WTC11 (cell line): Measurements from ENCODE around the gene CDK8. TPM values are rescaled to one million over a fixed set of nuclear protein-coding genes. Genes with fewer than 3 reads are reported as not detected.

Source experiments
- ATAC-seq: fragments of 200-7000 bp; cut with Tn5 transposase; 2 replicates; pipeline ENCODE4 v1.10.0; 2021; ENCODE audit warnings: mild to moderate bottlenecking, moderate library complexity
- CTCF ChIA-PET: fragments of 300-600 bp; sonication (Branson Sonifier 250); formaldehyde crosslinking; loops from one replicate; lab custom pipeline; 2021; ENCODE audit warnings: antibody characterized with exemption; lab: Charles Lee
- POLR2A ChIA-PET: fragments of 350-600 bp; sonication (Branson Sonifier 250); formaldehyde crosslinking; loops from one replicate; lab custom pipeline; 2021; ENCODE audit warnings: antibody characterized with exemption; lab: Charles Lee
- DNase-seq: peaks from one replicate; pipeline ENCODE4 v3.0.0; 2021; ENCODE audit warnings: low spot score
- H3K27ac Mint-ChIP-seq: 2 replicates; pipeline ENCODE4 v1.8.0; 2021; ENCODE audit warnings: mixed read lengths
- H3K27me3 Mint-ChIP-seq: 2 replicates; pipeline ENCODE4 v1.8.0; 2021; ENCODE audit warnings: low read depth, mild to moderate bottlenecking, moderate library complexity, mixed read lengths
- H3K36me3 Mint-ChIP-seq: 2 replicates; pipeline ENCODE4 v1.8.0; 2021; ENCODE audit warnings: mixed read lengths
- H3K4me1 Mint-ChIP-seq: 2 replicates; pipeline ENCODE4 v1.8.0; 2022; ENCODE audit warnings: mixed read lengths
- H3K4me3 Mint-ChIP-seq: 2 replicates; pipeline ENCODE4 v1.8.0; 2021; ENCODE audit warnings: mild to moderate bottlenecking, moderate library complexity, mixed read lengths
- H3K9me3 Mint-ChIP-seq: 2 replicates; pipeline ENCODE4 v1.8.0; 2021; ENCODE audit warnings: mixed read lengths
- AFF4 ChIP-seq: sonication (generic); formaldehyde crosslinking; IDR thresholded peaks from 2 replicates; pipeline ENCODE4 v1.8.1; 2023; ENCODE audit warnings: mild to moderate bottlenecking, missing genetic modification reagents, borderline replicate concordance
- ARID4B ChIP-seq: sonication (generic); formaldehyde crosslinking; IDR thresholded peaks from 2 replicates; pipeline ENCODE4 v1.8.0; 2023; ENCODE audit warnings: missing genetic modification reagents, mild to moderate bottlenecking, borderline replicate concordance
- ATF3 ChIP-seq: sonication (generic); formaldehyde crosslinking; conservative IDR thresholded peaks from 2 replicates; pipeline ENCODE4 v1.8.1; 2022; ENCODE audit warnings: mild to moderate bottlenecking, missing genetic modification reagents
- CREM ChIP-seq: sonication (generic); formaldehyde crosslinking; IDR thresholded peaks from 2 replicates; pipeline ENCODE4 v1.8.1; 2022; ENCODE audit warnings: mild to moderate bottlenecking, missing genetic modification reagents, moderate library complexity
- FOXK1 ChIP-seq: sonication (generic); formaldehyde crosslinking; IDR thresholded peaks from 2 replicates; pipeline ENCODE4 v1.8.0; 2022; ENCODE audit warnings: mild to moderate bottlenecking, moderate library complexity, missing genetic modification reagents
- JAZF1 ChIP-seq: fragments of 250-450 bp; sonication (Bioruptor Pico); IDR thresholded peaks from 2 replicates; pipeline ENCODE4 v1.9.0; 2021; ENCODE audit warnings: moderate library complexity, mild to moderate bottlenecking, inconsistent platforms
- MLX ChIP-seq: sonication (generic); formaldehyde crosslinking; IDR thresholded peaks from 2 replicates; pipeline ENCODE4 v1.8.1; 2023; ENCODE audit warnings: mild to moderate bottlenecking, missing genetic modification reagents, moderate library complexity
- NFE2L1 ChIP-seq: sonication (generic); formaldehyde crosslinking; IDR thresholded peaks from 2 replicates; pipeline ENCODE4 v1.8.1; 2023; ENCODE audit warnings: missing genetic modification reagents
- NR1H2 ChIP-seq: sonication (generic); formaldehyde crosslinking; IDR thresholded peaks from 2 replicates; pipeline ENCODE4 v1.9.0; 2021; ENCODE audit warnings: mild to moderate bottlenecking, moderate library complexity, missing genetic modification reagents
- NR2C2 ChIP-seq: sonication (generic); formaldehyde crosslinking; IDR thresholded peaks from 2 replicates; pipeline ENCODE4 v1.8.0; 2022; ENCODE audit warnings: mild to moderate bottlenecking, missing genetic modification reagents
- NR3C1 ChIP-seq: sonication (generic); formaldehyde crosslinking; conservative IDR thresholded peaks from 2 replicates; pipeline ENCODE4 v1.8.1; 2023; ENCODE audit warnings: low read depth, mild to moderate bottlenecking, missing genetic modification reagents
- PREB ChIP-seq: sonication (generic); formaldehyde crosslinking; IDR thresholded peaks from 2 replicates; pipeline ENCODE4 v1.8.1; 2022; ENCODE audit warnings: mild to moderate bottlenecking, missing genetic modification reagents, moderate library complexity, borderline replicate concordance
- RELA ChIP-seq: sonication (generic); formaldehyde crosslinking; IDR thresholded peaks from 2 replicates; pipeline ENCODE4 v1.8.1; 2022; ENCODE audit warnings: missing genetic modification reagents, mild to moderate bottlenecking, borderline replicate concordance
- SMAD3 ChIP-seq: sonication (generic); formaldehyde crosslinking; IDR thresholded peaks from 2 replicates; pipeline ENCODE4 v1.8.0; 2022; ENCODE audit warnings: missing genetic modification reagents, mild to moderate bottlenecking, borderline replicate concordance
- SMAD4 ChIP-seq: sonication (generic); formaldehyde crosslinking; IDR thresholded peaks from 2 replicates; pipeline ENCODE4 v1.8.0; 2022; ENCODE audit warnings: mild to moderate bottlenecking, missing genetic modification reagents
- SP1 ChIP-seq: sonication (generic); formaldehyde crosslinking; conservative IDR thresholded peaks from 2 replicates; pipeline ENCODE4 v1.8.1; 2022; ENCODE audit warnings: missing genetic modification reagents
- TCF7 ChIP-seq: sonication (generic); formaldehyde crosslinking; IDR thresholded peaks from 2 replicates; pipeline ENCODE4 v1.8.0; 2022; ENCODE audit warnings: mild to moderate bottlenecking, low read depth, missing genetic modification reagents, moderate library complexity
- ZNF512 ChIP-seq: sonication (generic); formaldehyde crosslinking; IDR thresholded peaks from 2 replicates; pipeline ENCODE4 v1.8.1; 2022; ENCODE audit warnings: missing genetic modification reagents, borderline replicate concordance
- ZNF671 ChIP-seq: fragments of 250-450 bp; sonication (Bioruptor Pico); IDR thresholded peaks from 2 replicates; pipeline ENCODE4 v1.8.0; 2021; ENCODE audit warnings: mild to moderate bottlenecking
- ZSCAN18 ChIP-seq: fragments of 250-450 bp; sonication (Bioruptor Pico); IDR thresholded peaks from 2 replicates; pipeline ENCODE4 v2.1.2; 2022; ENCODE audit warnings: mild to moderate bottlenecking, moderate library complexity
- total RNA-seq: library from RNA; stranded (reverse); gene quantifications from 3 replicates; pipeline ENCODE4 v1.2.3, GENCODE V29; 2021

The CDK8 gene
- total RNA-seq, 1 experiment from 2014 or later: 21.4 TPM

- TF ChIP-seq CREM (CRISPR knock-in tag) (no peak), PREB (CRISPR knock-in tag) (no peak), MLX (CRISPR knock-in tag) (no peak), AFF4 (CRISPR knock-in tag) (no peak), ZNF512 (CRISPR knock-in tag) (no peak), SMAD3 (no peak), TCF7 (CRISPR knock-in tag) (no peak), NR1H2 (CRISPR knock-in tag) (no peak), NFE2L1 (CRISPR knock-in tag) (no peak), RELA (CRISPR knock-in tag) (no peak)
- Mint-ChIP-seq H3K27ac (no peak overlapping the region), H3K4me1 (peaks cover 19% of the 10 kb centered on the region), H3K27me3 (no peaks in the 10 kb centered on the region), H3K36me3 (peaks cover 2% of the 10 kb centered on the region; the same call in 1 of the 2 replicates), H3K4me3 (no peak overlapping the region), H3K9me3 (0 out of 2 replicates have a peak, but pooled peaks cover 6% of the 10 kb centered on the region)
- ChIA-PET POLR2A (no interaction called here), CTCF (no interaction called here)
- DNase-seq: no peak
- ATAC-seq: no peak
Observed at GRCh38 chr13:26262156-26262555, 8.2 kb downstream of the CDK8 start.

GRCh38 chr13:26266311-26266710, 12.4 kb downstream of the CDK8 start:
- Mint-ChIP-seq H3K27me3 (no peaks in the 10 kb centered on the region), H3K27ac (no peak overlapping the region), H3K9me3 (0 out of 2 replicates have a peak, but pooled peaks cover 6% of the 10 kb centered on the region), H3K4me1 (peaks cover 12% of the 10 kb centered on the region), H3K4me3 (no peak overlapping the region), H3K36me3 (peaks cover 2% of the 10 kb centered on the region; the same call in 1 of the 2 replicates)
- ChIA-PET CTCF (interaction anchor here (1.4 kb wide), 1 partner anchor 82 kb away, joined by 3 read pairs; no protein-coding TSS in a partner anchor), POLR2A (no interaction called here)
- ATAC-seq: no peak
- no peak for DNase-seq
- no peak for TF ChIP-seq SP1
- no peak for TF ChIP-seq ARID4B
- TF ChIP-seq ZSCAN18 (CRISPR knock-in tag): no peak
- no peak for TF ChIP-seq FOXK1 (CRISPR knock-in tag)
- TF ChIP-seq JAZF1: no peak
- TF ChIP-seq ZNF671: no peak
- no peak for TF ChIP-seq NR2C2 (CRISPR knock-in tag)
- no peak for TF ChIP-seq NR3C1 (CRISPR knock-in tag)
- no peak for TF ChIP-seq SMAD4 (CRISPR knock-in tag)
- TF ChIP-seq SMAD3: no peak
- TF ChIP-seq ATF3: no peak
